Kidney (tissue), 14 donors: Measurements from ENCODE around the gene PDSS2. TPM values are rescaled to one million over a fixed set of nuclear protein-coding genes. Genes with fewer than 3 reads are reported as not detected.
A peak's percentile ranks its signal among the peaks of the same experiment; 100 is the strongest.

Experiments
- DNase-seq, 5 donors: peaks; one replicate each; pipeline ENCODE4 v3.0.0-alpha.2; 2013 to 2020
- FAIRE-seq: peaks from 2 replicates; lab custom pipeline; 2012; peaks lifted over from hg19 to GRCh38; lab: Jason Lieb, UNC
- H3K27ac ChIP-seq, 2 donors: one replicate each; pipeline ENCODE4 v1.7.0; 2013; ENCODE audit warnings: low read depth in 2 of 2, low read length in 2 of 2, inconsistent platforms in 1 of 2
- H3K27me3 ChIP-seq: one replicate; pipeline ENCODE4 v1.7.1; 2013; ENCODE audit warnings: low read length, inconsistent platforms; ENCODE audit not compliant: control insufficient read depth, insufficient read depth
- H3K36me3 ChIP-seq, 3 donors: one replicate each; pipeline versions ENCODE4 v1.7.0 to v1.7.1; 2013; ENCODE audit warnings: low read length in 3 of 3, control low read depth in 1 of 3, inconsistent platforms in 1 of 3; ENCODE audit not compliant: insufficient read depth in 3 of 3, control insufficient read depth in 2 of 3
- H3K4me1 ChIP-seq, 3 donors: one replicate each; pipeline versions ENCODE4 v1.7.0 to v1.7.1; 2013; ENCODE audit warnings: low read length in 3 of 3, inconsistent platforms in 1 of 3, low read depth in 1 of 3; ENCODE audit not compliant: control insufficient read depth in 2 of 3, insufficient read depth in 2 of 3
- H3K4me3 ChIP-seq, 3 donors: one replicate each; pipeline versions ENCODE4 v1.7.0 to v1.8.1; 2013; ENCODE audit warnings: low read length in 3 of 3, control low read depth in 1 of 3, inconsistent platforms in 1 of 3
- H3K9ac ChIP-seq, 3 donors: one replicate each; pipeline versions ENCODE4 v1.7.0 to v1.7.1; 2013; ENCODE audit warnings: low read length in 3 of 3, control low read depth in 1 of 3, inconsistent platforms in 1 of 3
- H3K9me3 ChIP-seq, 3 donors: one replicate each; pipeline versions ENCODE4 v1.7.0 to v1.7.1; 2013; ENCODE audit warnings: low read length in 3 of 3, control low read depth in 1 of 3, inconsistent platforms in 1 of 3; ENCODE audit not compliant: control insufficient read depth in 2 of 3, insufficient read depth in 1 of 3
- CTCF ChIP-seq: IDR thresholded peaks from 3 replicates; pipeline ENCODE4 v1.5.1; 2012; ENCODE audit warnings: mild to moderate bottlenecking, moderate library complexity, borderline replicate concordance; ENCODE audit not compliant: insufficient read depth; ENCODE audit errors: extremely low read depth
- intact Hi-C: fragments of 100-400 bp; cut with DNase I; formaldehyde crosslinking; loops from one replicate; pipeline ENCODE4 v1.11.1; 2022
- polyA plus RNA-seq: library from polyadenylated mRNA; stranded (reverse); fragments of 350-450 nt; fragmentation: Illumina TruSeq; extraction: RNeasy Lipid Tissue Mini Kit (QIAGEN cat#74804); gene quantifications from one replicate; pipeline ENCODE4 v1.2.3, GENCODE V29; 2014; ENCODE audit warnings: low read depth, low replicate concordance; ENCODE audit not compliant: insufficient read depth
- total RNA-seq: library from RNA; stranded (reverse); fragmentation: NEBNext Ultra II Directional; extraction: Animal tissue kit (Norgen Biotek cat#: 25700); gene quantifications from one replicate; pipeline ENCODE4 v1.2.1, GENCODE V29; 2021
- donor health status: control.
- donor health status: control.
- donor health status: control.
- donor health status: control.
- donor health status: control.
- donor health status: DM: yes; HTN: yes; CAD: no.
- donor health status: Normal renal cell carcinoma (clear cell type).

PDSS2 gene
- total and polyA plus RNA-seq, 2 donors from 2014 or later: 16.4 to 20.7 TPM

- H3K4me3 ChIP-seq: no peak overlapping the region
- no peak for DNase-seq
- no peaks in the 10 kb centered on the region for H3K27me3 ChIP-seq
- no peak overlapping the region for H3K27ac ChIP-seq
- H3K9ac ChIP-seq: no peak overlapping the region
- FAIRE-seq: no peak
- H3K4me1 ChIP-seq: no peaks in the 10 kb centered on the region
- intact Hi-C loops: no loop called here
- TF ChIP-seq CTCF: no peak
- H3K36me3 ChIP-seq: no peaks in the 10 kb centered on the region
- no peaks in the 10 kb centered on the region for H3K9me3 ChIP-seq
Observed at GRCh38 chr6:107321793-107322192, 137.6 kb downstream of the PDSS2 start.

GRCh38 chr6:107319906-107320530, 139.3 kb downstream of the PDSS2 start:
- intact Hi-C loops: no loop called here
- no peak overlapping the region for H3K27ac ChIP-seq
- no peak for FAIRE-seq

GRCh38 chr6:107318100-107318736, 141.1 kb downstream of the PDSS2 start:
- Histone ChIP-seq H3K9ac (no peak overlapping the region), H3K4me1 (no peaks in the 10 kb centered on the region), H3K9me3 (no peaks in the 10 kb centered on the region), H3K27ac (no peak overlapping the region), H3K4me3 (no peak overlapping the region), H3K27me3 (no peaks in the 10 kb centered on the region), H3K36me3 (no peaks in the 10 kb centered on the region)
- peak; percentile 47 for TF ChIP-seq CTCF
- peak; percentile 25 for FAIRE-seq
- DNase-seq: peak in 4 of 5 donors; percentile 65 to 82 (median 74)
- intact Hi-C loops: no loop called here

More at GRCh38 chr6:107319906-107320530, 139.3 kb downstream of the PDSS2 start:
- no peak for DNase-seq
- H3K36me3 ChIP-seq: no peaks in the 10 kb centered on the region
- H3K9me3 ChIP-seq: no peaks in the 10 kb centered on the region
- no peaks in the 10 kb centered on the region for H3K27me3 ChIP-seq
- no peak overlapping the region for H3K9ac ChIP-seq
- no peak overlapping the region for H3K4me3 ChIP-seq
- no peak for TF ChIP-seq CTCF
- H3K4me1 ChIP-seq: no peaks in the 10 kb centered on the region
